C1 segment of cervical spinal cord (tissue), 14 donors: ENCODE results near the gene SLC15A1.

Experiments used
- DNase-seq, 14 donors: peaks; one replicate each; lab custom pipeline; 2025; lab: John Stamatoyannopoulos, UW

The SLC15A1 gene, protein sequence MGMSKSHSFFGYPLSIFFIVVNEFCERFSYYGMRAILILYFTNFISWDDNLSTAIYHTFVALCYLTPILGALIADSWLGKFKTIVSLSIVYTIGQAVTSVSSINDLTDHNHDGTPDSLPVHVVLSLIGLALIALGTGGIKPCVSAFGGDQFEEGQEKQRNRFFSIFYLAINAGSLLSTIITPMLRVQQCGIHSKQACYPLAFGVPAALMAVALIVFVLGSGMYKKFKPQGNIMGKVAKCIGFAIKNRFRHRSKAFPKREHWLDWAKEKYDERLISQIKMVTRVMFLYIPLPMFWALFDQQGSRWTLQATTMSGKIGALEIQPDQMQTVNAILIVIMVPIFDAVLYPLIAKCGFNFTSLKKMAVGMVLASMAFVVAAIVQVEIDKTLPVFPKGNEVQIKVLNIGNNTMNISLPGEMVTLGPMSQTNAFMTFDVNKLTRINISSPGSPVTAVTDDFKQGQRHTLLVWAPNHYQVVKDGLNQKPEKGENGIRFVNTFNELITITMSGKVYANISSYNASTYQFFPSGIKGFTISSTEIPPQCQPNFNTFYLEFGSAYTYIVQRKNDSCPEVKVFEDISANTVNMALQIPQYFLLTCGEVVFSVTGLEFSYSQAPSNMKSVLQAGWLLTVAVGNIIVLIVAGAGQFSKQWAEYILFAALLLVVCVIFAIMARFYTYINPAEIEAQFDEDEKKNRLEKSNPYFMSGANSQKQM

DNA sequence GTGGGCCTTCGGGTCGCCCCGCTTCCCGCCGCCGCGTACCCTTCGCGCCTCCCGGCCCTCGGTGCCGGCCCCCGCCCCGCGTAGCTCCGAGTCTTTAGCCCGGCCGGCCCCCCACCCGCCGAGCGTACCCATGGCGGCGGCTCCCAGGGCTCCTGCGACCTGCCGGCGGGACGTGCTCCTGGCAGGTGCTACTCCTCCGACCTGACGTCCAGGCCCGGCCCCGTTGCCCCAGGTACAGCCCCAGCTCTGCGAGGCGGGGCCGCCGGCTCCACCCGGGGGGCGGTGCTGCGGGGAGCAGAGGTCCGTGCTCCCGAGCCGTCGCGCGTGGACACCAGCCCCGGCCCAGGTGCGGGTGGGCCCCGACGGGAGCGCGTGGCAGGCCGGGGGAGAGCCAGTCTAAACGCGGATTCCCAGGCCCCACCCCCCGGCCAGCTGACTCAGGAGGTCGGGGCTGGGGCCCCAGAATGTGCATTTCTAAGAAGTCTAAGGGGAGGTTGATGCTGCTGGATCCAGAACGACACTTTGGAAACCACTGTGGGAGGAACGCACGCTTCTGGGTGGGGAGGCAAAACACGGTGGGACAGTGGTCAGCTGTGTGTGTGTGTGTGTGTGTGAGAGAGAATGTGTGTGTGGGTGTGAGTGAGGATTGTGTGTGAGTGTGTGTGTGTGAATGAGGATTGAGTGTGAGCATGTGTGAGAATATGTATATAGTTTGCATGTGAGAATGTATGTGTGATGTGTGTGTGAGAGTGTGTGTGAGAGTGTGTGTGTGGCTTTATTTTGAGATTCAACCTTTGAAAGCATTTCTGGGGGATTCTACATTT, at the start of gene SLC15A1:
Gene SLC15A1 (minus strand): TSS at position 206 of the 824 bp plus-strand sequence. CDS start 74 bp downstream, at position 132.
- no peak for DNase-seq

DNA sequence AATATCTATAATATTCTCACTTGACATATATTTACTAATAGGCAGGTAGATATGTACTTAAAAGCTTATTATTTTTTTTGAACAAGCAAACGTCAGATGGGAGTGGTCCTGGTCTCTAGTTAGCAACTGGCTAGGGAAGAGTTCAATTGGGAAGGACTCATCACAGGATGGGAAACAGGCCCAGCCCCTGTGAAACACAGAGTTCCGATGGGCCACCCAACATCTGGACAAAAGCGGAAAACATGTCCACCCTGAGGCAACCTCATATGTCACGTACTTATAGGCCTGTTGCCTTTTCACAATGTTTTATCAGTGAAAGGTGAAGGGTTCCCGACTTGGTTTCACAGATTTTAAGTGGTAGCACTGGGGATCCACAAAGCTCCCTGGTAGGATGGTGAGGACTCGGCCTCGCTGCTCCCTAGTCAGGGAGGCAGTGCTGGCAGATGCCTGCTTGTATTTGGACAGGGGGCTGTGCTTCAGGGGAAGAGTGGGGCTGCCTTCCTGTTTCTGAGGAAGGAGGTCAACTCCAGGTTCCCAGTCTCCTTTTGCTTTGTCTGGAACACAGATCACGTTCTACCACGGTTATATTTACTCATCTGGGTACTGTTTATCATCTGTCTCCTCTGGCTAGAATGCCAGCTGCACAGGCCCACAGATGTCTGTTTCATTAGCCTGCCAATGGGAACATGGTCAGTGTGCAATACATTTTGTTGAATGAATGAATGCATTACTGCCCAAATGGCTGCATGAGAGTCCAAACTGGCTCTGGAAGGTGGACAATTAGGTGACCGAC, 49.4 kb upstream of the SLC15A1 start:
- DNase-seq: no peak

- no peak for DNase-seq
Observed at GRCh38 chr13:98800078-98800477, 47.6 kb upstream of the SLC15A1 start.

DNA sequence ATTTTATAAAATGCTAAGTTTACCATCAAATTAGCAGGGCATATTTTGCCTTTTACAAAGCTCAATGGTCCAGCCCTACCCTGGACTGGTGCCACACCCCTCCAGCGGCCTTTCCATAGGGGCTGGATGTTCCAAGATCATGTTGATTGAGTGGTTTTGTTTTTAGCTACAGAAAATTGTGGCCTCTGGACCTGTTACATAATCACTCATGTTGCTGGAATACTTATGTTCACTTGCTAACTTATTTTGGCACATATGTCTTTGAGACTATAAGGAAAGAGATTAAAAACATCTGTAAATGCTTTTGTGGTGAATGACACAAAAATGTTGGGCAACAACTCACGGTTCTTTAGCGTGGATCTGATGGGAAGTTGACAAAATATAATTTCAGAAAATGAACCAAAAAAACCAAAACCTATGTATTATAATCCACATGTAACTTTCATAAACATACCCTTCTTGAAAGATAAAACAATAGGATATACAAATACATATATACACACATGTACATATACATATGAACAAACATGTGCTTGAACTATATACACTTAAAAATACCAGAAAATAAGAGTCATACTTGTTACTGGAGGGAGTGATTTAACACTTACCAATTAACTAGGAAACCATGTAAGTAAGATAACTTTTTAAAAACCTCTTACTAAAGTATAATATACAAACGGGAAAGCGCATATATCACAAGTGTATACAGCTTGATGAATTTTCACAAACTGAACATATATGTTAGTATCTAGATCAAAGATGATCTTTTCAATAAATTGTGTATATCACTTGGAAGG, 46.6 kb upstream of the SLC15A1 start:
- DNase-seq: no peak

DNA sequence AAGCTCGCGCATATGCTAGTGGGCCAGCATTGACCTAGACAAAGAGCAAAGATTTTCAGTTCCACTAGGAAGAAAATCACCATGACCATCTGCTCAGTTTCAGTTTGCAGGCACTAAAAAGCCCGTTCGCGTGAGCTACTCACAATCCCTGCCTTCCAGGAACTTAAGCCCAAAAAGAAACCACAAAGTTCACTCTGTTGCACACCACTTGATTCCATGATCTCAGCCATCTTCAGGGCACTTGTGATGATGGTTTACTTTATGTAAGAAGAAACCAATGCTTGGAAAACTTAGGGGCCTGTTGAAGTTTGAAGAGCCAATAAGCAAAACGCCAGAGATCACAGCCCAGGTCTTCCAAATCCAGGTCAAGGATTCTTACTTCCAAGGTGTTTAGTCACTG, 45.0 kb upstream of the SLC15A1 start:
- no peak for DNase-seq

DNA sequence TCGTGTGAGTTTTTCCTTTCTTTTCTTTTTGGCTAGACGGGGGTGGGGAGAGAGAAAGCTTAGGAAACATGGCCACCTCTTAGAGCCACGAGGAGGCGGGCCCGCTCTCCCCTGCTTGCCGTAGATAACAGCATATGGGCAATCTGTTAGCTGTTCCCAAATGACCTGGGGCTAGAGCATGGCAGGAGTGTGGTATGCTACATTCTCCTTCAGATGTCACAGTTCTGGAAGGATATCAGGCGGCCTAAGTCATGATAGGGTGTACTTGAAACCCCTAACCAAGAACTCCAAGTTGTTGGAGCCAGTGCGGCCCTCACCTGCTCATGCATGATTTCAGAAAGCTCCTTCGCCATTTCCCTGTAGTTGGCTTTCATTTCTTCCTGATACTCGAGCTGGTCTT, 44.3 kb upstream of the SLC15A1 start:
- DNase-seq: no peak

DNA sequence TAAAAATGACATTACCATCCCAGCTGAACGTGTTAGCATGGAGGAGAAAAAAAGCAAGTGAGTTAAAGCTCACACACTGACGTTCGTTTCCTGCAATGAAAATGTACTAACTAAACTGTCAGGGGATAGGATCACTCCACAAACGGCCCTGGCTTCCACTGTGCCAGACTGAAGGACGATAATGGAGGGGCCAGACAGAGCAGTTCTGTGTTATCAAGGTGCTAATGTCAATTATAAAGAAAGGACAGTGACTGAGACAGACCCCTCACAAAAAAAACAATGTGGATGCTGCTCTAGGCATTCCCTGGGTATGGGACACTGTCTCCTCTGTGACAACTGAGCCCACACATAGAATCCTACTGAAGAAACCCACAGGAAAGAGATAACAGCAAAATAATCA, 43.7 kb upstream of the SLC15A1 start:
- no peak for DNase-seq

DNA sequence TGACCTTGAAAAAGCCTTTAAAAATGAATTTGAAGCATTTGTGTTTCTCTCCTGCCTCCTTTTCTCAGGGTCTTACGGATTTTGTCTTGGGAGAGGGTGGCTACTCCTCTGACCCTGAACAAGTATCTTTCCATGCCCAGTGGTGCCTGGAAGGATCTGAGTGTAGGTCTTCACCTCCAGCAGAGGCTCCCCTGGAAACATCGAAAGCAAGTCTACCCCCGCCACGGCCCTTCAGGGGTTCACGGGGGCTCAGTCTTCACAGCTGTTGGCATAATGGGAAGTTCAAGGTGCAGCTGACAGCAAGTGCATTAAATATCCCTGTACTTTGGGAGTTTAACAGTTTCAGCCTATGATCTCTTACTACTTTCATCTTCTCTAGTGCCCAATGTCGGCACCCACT, 42.7 kb upstream of the SLC15A1 start:
- DNase-seq: no peak

- no peak for DNase-seq
Observed at GRCh38 chr13:98794498-98794897, 42.0 kb upstream of the SLC15A1 start.

GRCh38 chr13:98792785-98793495, 40.5 kb upstream of the SLC15A1 start:
- DNase-seq: no peak

GRCh38 chr13:98792321-98792720, 39.8 kb upstream of the SLC15A1 start:
- DNase-seq: no peak

DNA sequence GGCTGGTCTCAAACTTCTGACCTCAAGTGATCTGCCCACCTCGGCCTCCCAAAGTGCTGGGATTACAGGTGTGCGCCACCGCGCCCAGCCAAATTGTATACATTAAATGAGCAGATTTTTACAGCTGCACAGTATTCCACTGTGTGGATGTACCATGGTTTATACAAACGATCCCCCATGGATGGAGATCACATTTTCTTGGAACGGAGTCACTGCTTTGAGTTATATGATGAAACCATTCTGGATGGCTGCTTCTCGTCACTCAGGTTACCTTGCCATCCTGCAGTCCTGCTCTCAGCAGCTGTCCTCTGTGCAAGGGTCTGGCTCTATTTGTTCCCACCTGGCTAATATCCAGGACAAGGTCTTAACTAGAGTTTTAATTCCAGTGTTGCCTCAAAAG, 39.1 kb upstream of the SLC15A1 start:
- no peak for DNase-seq

DNA sequence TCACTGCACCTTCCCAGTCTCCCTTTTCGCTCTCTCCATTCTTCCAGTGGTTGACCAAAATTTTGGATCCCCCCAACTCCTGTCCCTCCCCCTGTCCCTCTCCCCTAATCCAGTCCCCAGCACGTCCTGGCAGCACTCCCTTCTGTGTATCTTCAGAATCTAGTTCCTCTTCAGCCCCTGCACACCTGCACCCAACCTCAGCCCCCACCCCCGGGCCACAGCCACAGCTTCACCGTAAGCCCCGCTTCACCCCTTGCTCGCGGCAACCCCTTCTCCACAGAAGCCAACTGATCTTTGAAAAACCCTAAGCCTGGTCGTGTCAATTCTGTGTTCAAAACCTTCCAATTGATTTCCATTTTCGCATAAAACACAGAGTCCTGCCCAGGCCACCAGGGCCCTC, 35.5 kb upstream of the SLC15A1 start:
- no peak for DNase-seq

GRCh38 chr13:98787173-98787572, 34.7 kb upstream of the SLC15A1 start:
- no peak for DNase-seq

GRCh38 chr13:98786023-98786422, 33.6 kb upstream of the SLC15A1 start:
- no peak for DNase-seq

DNA sequence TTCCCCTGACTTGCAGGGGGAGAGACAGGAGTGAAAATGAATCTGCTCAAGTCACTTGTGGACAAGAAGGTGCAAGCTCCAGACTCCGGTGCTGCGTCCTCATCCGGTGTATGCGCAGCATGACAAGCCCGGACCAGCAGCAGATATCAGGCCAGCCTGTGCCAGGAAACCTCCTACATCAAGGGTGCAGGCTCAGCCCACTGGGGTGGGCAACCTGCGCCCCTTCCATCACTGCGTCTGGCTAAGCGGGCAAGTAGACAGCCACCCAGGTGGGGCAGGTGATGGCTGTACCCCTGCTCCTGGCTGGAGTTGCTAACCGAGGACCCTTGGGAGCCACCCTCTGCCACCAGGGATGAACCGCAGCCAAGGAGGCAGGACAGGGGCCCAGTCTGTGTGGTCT, 32.9 kb upstream of the SLC15A1 start:
- no peak for DNase-seq

- DNase-seq: no peak
Observed at GRCh38 chr13:98784666-98785065, 32.2 kb upstream of the SLC15A1 start.

DNA sequence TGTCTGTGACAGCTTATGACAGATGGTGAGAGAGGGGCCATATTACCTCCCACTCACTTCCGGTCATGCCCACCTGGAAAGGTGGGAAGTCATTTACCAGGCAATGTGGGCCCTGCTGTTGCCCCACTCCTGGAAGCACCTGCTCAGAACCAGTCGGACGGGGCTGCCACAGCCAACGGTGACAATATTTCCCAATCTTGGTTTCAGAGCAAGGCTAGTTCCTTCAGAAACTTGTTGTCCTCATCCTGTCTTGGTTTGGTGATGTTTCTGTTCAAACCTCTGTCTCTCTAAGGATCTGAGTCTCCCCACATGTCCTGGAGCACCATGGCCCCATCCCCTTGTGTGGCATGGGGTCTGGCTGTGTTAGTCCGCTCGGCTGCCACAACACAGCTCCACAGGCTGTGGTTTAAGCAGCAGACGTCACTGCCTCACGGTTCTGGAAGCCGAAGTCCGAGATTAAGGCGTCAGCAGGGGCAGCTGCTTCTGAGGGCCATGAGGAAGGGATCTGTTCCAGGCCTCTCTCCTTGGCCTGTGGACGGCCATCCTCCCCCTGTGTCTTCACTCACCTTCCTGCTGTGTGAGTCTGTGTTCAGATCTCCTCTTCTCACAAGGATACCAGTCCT, 31.5 kb upstream of the SLC15A1 start:
- DNase-seq: no peak

DNA sequence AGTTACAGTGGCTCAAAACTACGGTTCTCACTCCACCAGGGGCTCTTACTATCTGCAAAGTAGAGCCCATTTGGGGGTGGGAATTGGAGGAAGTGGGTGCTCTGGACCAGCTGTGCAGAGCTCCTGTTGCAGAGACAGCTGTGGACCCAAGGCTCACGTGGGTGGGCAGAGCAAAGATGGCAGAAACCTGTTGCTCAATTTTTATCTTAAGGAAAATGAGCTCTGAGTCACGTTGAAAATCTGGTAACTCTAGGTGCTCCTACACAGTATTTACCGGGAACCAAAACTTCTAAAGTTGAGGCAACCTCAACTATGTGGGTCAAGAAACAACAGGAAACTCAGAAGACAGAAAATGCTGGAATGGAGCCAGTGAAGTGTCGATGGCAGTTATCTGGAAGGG, 30.2 kb upstream of the SLC15A1 start:
- DNase-seq: no peak

DNA sequence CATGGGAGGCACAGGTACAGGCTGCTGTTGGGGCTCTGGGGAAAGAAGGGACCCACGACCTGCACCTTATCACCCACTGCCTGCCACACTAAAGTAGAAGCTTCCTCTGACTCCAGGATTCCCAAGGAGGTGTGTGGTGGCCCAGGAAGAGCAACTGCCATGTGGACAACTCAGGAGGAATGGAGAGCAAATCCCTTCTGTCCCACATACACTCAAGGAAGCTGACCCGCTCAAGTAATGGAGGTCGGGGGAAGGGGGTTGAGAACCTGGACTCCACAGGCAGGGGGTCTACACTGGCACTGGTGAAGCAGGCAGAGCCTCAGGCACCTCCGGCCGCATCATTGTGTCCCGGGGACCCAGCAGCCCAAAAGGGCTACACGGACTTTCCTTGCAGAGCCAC, 29.4 kb upstream of the SLC15A1 start:
- DNase-seq: no peak
